Ishikawa (cell line): ENCODE measurements around the gene CORO2B.
A peak's percentile ranks its signal among the peaks of the same experiment; 100 is the strongest.

ENCODE experiments used
- CEBPB ChIP-seq: IDR thresholded peaks from 2 replicates; pipeline ENCODE4 v1.6.1; 2012
- CREB1 ChIP-seq: IDR thresholded peaks from 2 replicates; pipeline ENCODE4 v1.6.1; 2012; ENCODE audit warnings: low read depth
- EGR1 ChIP-seq: IDR thresholded peaks from 2 replicates; pipeline ENCODE4 v1.6.1; 2012
- EP300 ChIP-seq: IDR thresholded peaks from 2 replicates; pipeline ENCODE4 v1.6.1; 2012; ENCODE audit warnings: borderline replicate concordance
- FOXM1 ChIP-seq: IDR thresholded peaks from 2 replicates; pipeline ENCODE4 v1.6.1; 2012; ENCODE audit warnings: low read depth, borderline replicate concordance
- MAX ChIP-seq: IDR thresholded peaks from 2 replicates; pipeline ENCODE4 v1.6.1; 2012
- NFIC ChIP-seq: IDR thresholded peaks from 2 replicates; pipeline ENCODE4 v1.6.1; 2012
- RAD21 ChIP-seq: IDR thresholded peaks from 2 replicates; pipeline ENCODE4 v1.6.1; 2012; ENCODE audit warnings: low read depth
- REST ChIP-seq: IDR thresholded peaks from 2 replicates; pipeline ENCODE4 v1.6.1; 2012; ENCODE audit warnings: low read depth, mild to moderate bottlenecking
- TAF1 ChIP-seq: IDR thresholded peaks from 2 replicates; pipeline ENCODE4 v1.6.1; 2012; ENCODE audit warnings: low read depth, mild to moderate bottlenecking
- TCF12 ChIP-seq: IDR thresholded peaks from 2 replicates; pipeline ENCODE4 v1.6.1; 2012; ENCODE audit warnings: low read depth
- TEAD4 ChIP-seq: IDR thresholded peaks from 2 replicates; pipeline ENCODE4 v1.6.1; 2012
- USF1 ChIP-seq: IDR thresholded peaks from 2 replicates; pipeline ENCODE4 v1.6.1; 2012
- YY1 ChIP-seq: IDR thresholded peaks from 2 replicates; pipeline ENCODE4 v1.6.1; 2012; ENCODE audit warnings: low read depth
- ZBTB7A ChIP-seq: IDR thresholded peaks from 2 replicates; pipeline ENCODE4 v1.6.1; 2012; ENCODE audit warnings: low read depth

The CORO2B gene

GRCh38 chr15:68764090-68764489 lies 185.3 kb downstream of the CORO2B start:
- no peak for TF ChIP-seq CREB1
- TF ChIP-seq FOXM1, result no peak
- no peak for TF ChIP-seq REST
- TF ChIP-seq EGR1, result no peak
- no peak for TF ChIP-seq EP300
- TF ChIP-seq NFIC, result no peak
- TF ChIP-seq RAD21, result no peak
- TF ChIP-seq TEAD4, result no peak

- TF ChIP-seq CEBPB (no peak), YY1 (no peak), TCF12 (no peak), CREB1 (no peak), RAD21 (no peak), ZBTB7A (no peak), REST (no peak), FOXM1 (no peak), NFIC (peak; percentile 30; the same call in 1 of the 2 replicates)
Measured at GRCh38 chr15:68765602-68766368, 187.0 kb downstream of the CORO2B start.

- TF ChIP-seq YY1 (no peak), TAF1 (no peak), TEAD4 (no peak), MAX (no peak), USF1 (no peak)
Measured at GRCh38 chr15:68767833-68768232, 189.0 kb downstream of the CORO2B start.

- TF ChIP-seq TEAD4 (no peak), ZBTB7A (no peak), REST (no peak), TAF1 (no peak), TCF12 (no peak), CEBPB (no peak), YY1 (no peak), EP300 (no peak), FOXM1 (no peak), CREB1 (no peak), USF1 (no peak), NFIC (no peak), MAX (no peak)
Measured at GRCh38 chr15:68768321-68768720, 189.5 kb downstream of the CORO2B start.

GRCh38 chr15:68769702-68770101 lies 190.9 kb downstream of the CORO2B start:
- TF ChIP-seq CREB1 (no peak), TCF12 (no peak), EP300 (no peak)
